Cardiac septum (tissue), 1 donor: ENCODE data around the gene SNX22. TPM values are rescaled to one million over a fixed set of nuclear protein-coding genes. Genes with fewer than 3 reads are reported as not detected.

Experiments used
- DNase-seq: peaks from one replicate; pipeline ENCODE4 v3.0.0-alpha.2; 2020; ENCODE audit warnings: low spot score
- intact Hi-C: fragments of 100-400 bp; cut with DNase I; formaldehyde crosslinking; loops from one replicate; pipeline ENCODE4 v1.14.0; 2022
- total RNA-seq: library from RNA; stranded (reverse); fragmentation: NEBNext Ultra II Directional; extraction: Animal tissue kit (Norgen Biotek cat#: 25700); gene quantifications from one replicate; pipeline ENCODE4 v1.2.1, GENCODE V29; 2021
- donor health status: DM: no; HTN: no; CAD: no.

The SNX22 gene
- total RNA-seq, 1 donor from 2014 or later: 1.5 TPM

DNA sequence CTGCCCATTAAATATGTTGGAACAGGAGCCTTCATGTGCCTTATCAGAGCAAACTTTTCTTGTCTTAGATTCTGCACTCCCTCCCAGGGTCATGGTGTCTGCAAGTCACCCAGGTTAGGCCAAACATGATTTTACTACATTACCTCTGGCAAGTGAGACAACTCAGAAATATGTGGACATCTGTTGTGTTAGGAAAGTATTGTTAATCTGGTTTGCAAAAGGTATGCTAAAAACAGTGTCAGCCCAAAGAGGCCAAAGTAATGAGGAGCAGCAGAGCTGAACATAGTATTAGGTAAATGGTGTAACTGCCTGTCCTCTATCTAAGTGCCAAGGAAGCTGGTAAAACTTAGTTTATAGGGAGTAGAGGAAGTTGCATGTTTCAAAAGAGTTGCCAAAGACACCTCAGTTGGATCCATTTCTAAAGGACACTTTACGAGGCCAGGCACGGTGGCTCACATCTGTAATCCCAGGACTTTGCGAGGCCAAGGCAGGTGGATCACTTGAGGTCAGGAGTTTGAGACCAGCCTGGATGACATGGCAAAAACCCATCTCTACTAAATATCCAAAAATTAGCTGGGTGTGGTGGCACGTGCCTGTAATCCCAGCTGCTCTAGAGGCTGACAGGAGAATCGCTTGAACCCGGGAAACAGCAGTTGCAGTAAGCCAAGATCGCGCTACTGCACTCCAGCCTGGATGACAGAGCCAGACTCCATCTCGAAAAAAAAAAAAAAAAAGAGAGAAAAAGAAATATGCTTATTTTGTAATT, 33.8 kb downstream of the SNX22 start:
- intact Hi-C loops: no loop called here
- DNase-seq: no peak

DNA sequence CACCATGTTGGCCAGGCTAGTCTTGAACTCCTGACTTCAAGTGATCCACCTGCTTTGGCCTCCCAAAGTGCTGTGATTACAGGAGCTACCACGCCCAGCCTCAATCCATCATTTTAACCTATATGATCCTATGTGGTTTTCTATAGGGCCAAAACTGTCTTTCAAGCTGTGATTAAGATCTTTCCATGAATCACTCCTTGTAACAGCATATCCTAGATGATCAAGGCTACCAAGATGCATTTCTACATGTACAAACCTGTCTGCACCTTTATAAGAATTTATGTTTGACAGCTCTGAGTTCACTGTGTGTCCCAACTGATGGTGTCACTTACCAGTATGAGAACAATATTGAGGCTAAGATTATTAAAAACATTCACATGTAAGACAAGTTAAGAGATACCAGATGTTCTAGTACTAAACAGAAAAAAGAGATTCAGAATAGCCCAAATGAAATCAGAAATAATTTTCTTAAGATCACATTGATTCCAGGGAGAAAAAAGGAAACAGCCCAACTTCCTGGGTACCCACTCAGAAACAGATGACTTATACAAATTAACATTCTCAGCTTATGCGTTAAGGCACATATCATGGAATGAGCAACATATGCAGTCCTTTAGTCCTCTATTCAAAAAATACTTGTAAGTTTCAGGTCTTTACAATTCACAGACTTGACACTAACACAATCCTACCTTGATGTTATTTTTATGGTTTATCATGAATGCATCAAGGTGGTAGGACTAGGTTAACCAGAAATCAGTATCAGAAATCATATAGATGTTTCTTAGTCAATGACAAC, 36.1 kb downstream of the SNX22 start:
- intact Hi-C loops: no loop called here
- no peak for DNase-seq

GRCh38 chr15:64191971-64192830, 40.7 kb downstream of the SNX22 start:
- no peak for DNase-seq
- intact Hi-C loops: no loop called here

DNA sequence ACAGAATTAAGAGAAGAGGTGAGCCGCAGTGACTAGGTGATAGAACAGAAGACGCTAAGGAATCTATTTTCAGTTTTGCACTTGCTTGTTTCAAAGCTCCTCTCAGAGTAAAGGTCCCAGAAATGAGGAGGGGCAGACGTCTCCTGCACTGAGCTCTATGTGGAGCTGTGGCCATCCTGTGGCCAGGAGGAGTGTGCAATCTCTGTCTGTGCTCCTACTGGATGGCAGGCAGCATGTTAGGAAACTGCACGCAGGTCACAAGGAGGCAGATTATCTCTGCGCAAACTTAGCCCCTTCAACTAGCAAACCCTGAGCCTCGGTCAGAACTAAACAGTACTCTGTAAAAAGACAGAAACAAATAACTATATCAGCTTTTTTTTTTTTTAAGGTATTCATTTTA, 42.4 kb downstream of the SNX22 start:
- intact Hi-C loops: no loop called here
- DNase-seq: no peak

- DNase-seq: no peak
- intact Hi-C loops: no loop called here
Measured at GRCh38 chr15:64197425-64197824, 45.9 kb downstream of the SNX22 start.

- intact Hi-C loops: loop anchor here (5.0 to 10.0 kb wide), 2 partner anchors 152 to 480 kb away; partner anchors contain the start of gene CSNK1G1
- no peak for DNase-seq
Measured at GRCh38 chr15:64205202-64205601, 53.7 kb downstream of the SNX22 start.

Other genes with a start within 250 kb of the SNX22 start
- gene DAPK2, start 105.2 kb upstream of the SNX22 start, total RNA-seq: 31.8 TPM
- gene CIAO2A, start 57.9 kb upstream of the SNX22 start, total RNA-seq: 46.9 TPM
- gene SNX1, start 55.7 kb upstream of the SNX22 start, total RNA-seq: 111 TPM
- gene PPIB, start 11.3 kb downstream of the SNX22 start, total RNA-seq: 121 TPM
- 8.3 TPM for gene CSNK1G1, start 204.4 kb downstream of the SNX22 start, total RNA-seq
- gene PCLAF, start 229.7 kb downstream of the SNX22 start, total RNA-seq: 0.19 TPM
- gene TRIP4, start 236.1 kb downstream of the SNX22 start, total RNA-seq: 16.0 TPM